NCI-H2029 (cell line): ENCODE measurements around the gene GRK2.

Source experiments
- DNase-seq: peaks from one replicate; lab custom pipeline; 2025; lab: John Stamatoyannopoulos, UW

The GRK2 gene

GRCh38 chr11:67282155-67282875, 16.0 kb downstream of the GRK2 start:
- DNase-seq = no peak

- DNase-seq = no peak
These were observed 16.7 kb downstream of the GRK2 start for GRCh38 chr11:67282876-67283371.

- DNase-seq = no peak
These were observed 17.2 kb downstream of the GRK2 start for GRCh38 chr11:67283481-67283963.

GRCh38 chr11:67284811-67285540, 18.7 kb downstream of the GRK2 start:
- no peak for DNase-seq

- DNase-seq = no peak
These were observed 19.5 kb downstream of the GRK2 start for GRCh38 chr11:67285541-67286498.

- no peak for DNase-seq
These were observed 20.5 kb downstream of the GRK2 start for GRCh38 chr11:67286621-67287333.

- DNase-seq = no peak
These were observed 21.3 kb downstream of the GRK2 start for GRCh38 chr11:67287355-67288197.

- no peak for DNase-seq
These were observed 21.9 kb downstream of the GRK2 start for GRCh38 chr11:67288198-67288451.

- DNase-seq = peak; percentile 66
These were observed 22.4 kb downstream of the GRK2 start for GRCh38 chr11:67288452-67289225.

GRCh38 chr11:67289226-67289650, 23.0 kb downstream of the GRK2 start, which contains the start of gene ANKRD13D:
TSS of gene ANKRD13D (plus strand) at chr11:67289303. CDS start at chr11:67289461, 158 bp downstream.
- no peak for DNase-seq

GRCh38 chr11:67289651-67290479, 23.6 kb downstream of the GRK2 start:
- DNase-seq = no peak

GRCh38 chr11:67290801-67291200, 24.5 kb downstream of the GRK2 start:
- DNase-seq = no peak

- DNase-seq = no peak
These were observed 25.5 kb downstream of the GRK2 start for GRCh38 chr11:67291481-67292381.

- no peak for DNase-seq
These were observed 26.4 kb downstream of the GRK2 start for GRCh38 chr11:67292671-67293070.

- no peak for DNase-seq
These were observed 26.8 kb downstream of the GRK2 start for GRCh38 chr11:67293090-67293489.

GRCh38 chr11:67295846-67296245, 29.6 kb downstream of the GRK2 start:
- no peak for DNase-seq

- DNase-seq = no peak
These were observed 32.5 kb downstream of the GRK2 start for GRCh38 chr11:67298786-67299185.
